ENCODE data around the gene MFRP. TPM values are rescaled to one million over a fixed set of nuclear protein-coding genes. Genes with fewer than 3 reads are reported as not detected.
"Not testable (repeated sequence)": the region's sequence is repeated elsewhere in the genome, so short reads cannot be mapped to it uniquely, and the experiment has no call there.

The MFRP gene
- total RNA-seq: not detected
- long read RNA-seq, donor 1, partial matches to known transcripts: 5 of 5 reads
- long read RNA-seq, donor 1, other reads (novel, unspliced or antisense): 0 of 5 reads
- long read RNA-seq, donor 2: 0 reads

- DNase-seq: no peak
- H3K9me3 ChIP-seq: no peaks in the 10 kb centered on the region
- intact Hi-C loops (cut with DNase I, micrococcal nuclease): no loop called here
- no peak for TF ChIP-seq CTCF (IDR thresholded peaks at IDR 0.05)
- H3K4me3 ChIP-seq: no peak within 1 kb of the TSS
- H3K4me1 ChIP-seq (ENCODE audit: low read depth): peaks cover under 1% of the 10 kb centered on the region
- no peaks in the 10 kb centered on the region for H3K36me3 ChIP-seq (ENCODE audit: low read depth)
- ATAC-seq: no peak
These were observed at the start of gene MFRP for GRCh38 chr11:119346605-119347004. MFRP (minus strand) TSS chr11:119346705; CDS start chr11:119346513, 192 bp downstream.

- no peaks in the 10 kb centered on the region for H3K9me3 ChIP-seq
- intact Hi-C loops (cut with DNase I, micrococcal nuclease): no loop called here
- no peaks in the 10 kb centered on the region for H3K36me3 ChIP-seq (ENCODE audit: low read depth)
- no peak for DNase-seq
- H3K4me1 ChIP-seq (ENCODE audit: low read depth): no peaks in the 10 kb centered on the region
- no peak overlapping the region for H3K4me3 ChIP-seq
- ATAC-seq: no peak
- TF ChIP-seq CTCF (IDR thresholded peaks at IDR 0.05): no peak
These were observed 44.8 kb upstream of the MFRP start for GRCh38 chr11:119391275-119391674.

GRCh38 chr11:119389611-119390254, 43.2 kb upstream of the MFRP start:
- Histone ChIP-seq H3K9me3 (no peaks in the 10 kb centered on the region), H3K4me1 (ENCODE audit: low read depth) (no peaks in the 10 kb centered on the region), H3K36me3 (ENCODE audit: low read depth) (no peaks in the 10 kb centered on the region), H3K4me3 (no peak overlapping the region)
- peak in 2 of 3 donors; percentile 22 to 29 for DNase-seq
- intact Hi-C loops (cut with DNase I, micrococcal nuclease): no loop called here
- no peak for TF ChIP-seq CTCF (IDR thresholded peaks at IDR 0.05)
- peak; percentile 56 for ATAC-seq

- H3K9me3 ChIP-seq: no peaks in the 10 kb centered on the region
- H3K4me3 ChIP-seq: no peak overlapping the region
- no peak for DNase-seq
- H3K4me1 ChIP-seq (ENCODE audit: low read depth): no peaks in the 10 kb centered on the region
- intact Hi-C loops (cut with DNase I, micrococcal nuclease): no loop called here
- ATAC-seq: no peak
- H3K36me3 ChIP-seq (ENCODE audit: low read depth): no peaks in the 10 kb centered on the region
- TF ChIP-seq CTCF (IDR thresholded peaks at IDR 0.05): no peak
These were observed 41.6 kb upstream of the MFRP start for GRCh38 chr11:119388103-119388502.

- Histone ChIP-seq H3K4me1 (ENCODE audit: low read depth) (peaks cover 7% of the 10 kb centered on the region), H3K9me3 (no peaks in the 10 kb centered on the region), H3K36me3 (ENCODE audit: low read depth) (no peaks in the 10 kb centered on the region), H3K4me3 (no peak overlapping the region)
- intact Hi-C loops (cut with DNase I, micrococcal nuclease): no loop called here
- ATAC-seq (no peak), DNase-seq (no peak)
- TF ChIP-seq CTCF (IDR thresholded peaks at IDR 0.05): no peak
These were observed 37.8 kb upstream of the MFRP start for GRCh38 chr11:119384332-119384731.

- intact Hi-C loops (cut with DNase I, micrococcal nuclease); DNase-seq; ATAC-seq; H3K4me1 ChIP-seq (ENCODE audit: low read depth); H3K36me3 ChIP-seq (ENCODE audit: low read depth); H3K4me3 ChIP-seq; H3K9me3 ChIP-seq: not testable (repeated sequence)
These were observed 36.0 kb upstream of the MFRP start for GRCh38 chr11:119382513-119382912.

All from mucosa of descending colon (tissue), 3 donors.